AG09319 (cell line): ENCODE results near the gene OGA.

Source experiments
- DNase-seq: peaks from one replicate; pipeline ENCODE4 v3.0.0-alpha.2; 2010; ENCODE audit warnings: low read depth; ENCODE audit errors: extremely low read depth
- CTCF ChIP-seq: IDR thresholded peaks from 2 replicates; pipeline ENCODE4 v1.5.1; 2011; ENCODE audit warnings: low read depth, mild to moderate bottlenecking, inconsistent platforms, low read length, moderate library complexity

OGA gene

GRCh38 chr10:101828766-101829551, 10.7 kb upstream of the OGA start:
- TF ChIP-seq CTCF: no peak; the same call in 1 of the 2 replicates
- DNase-seq: no peak

GRCh38 chr10:101827919-101828600, 9.8 kb upstream of the OGA start:
- no peak for TF ChIP-seq CTCF
- no peak for DNase-seq

GRCh38 chr10:101826852-101827434, 8.7 kb upstream of the OGA start:
- no peak for DNase-seq
- no peak for TF ChIP-seq CTCF

- no peak for TF ChIP-seq CTCF
- no peak for DNase-seq
These were observed 6.5 kb upstream of the OGA start for GRCh38 chr10:101824736-101825135.

GRCh38 chr10:101818872-101819633, 809 bp upstream of the OGA start:
- no peak for DNase-seq

More at GRCh38 chr10:101818872-101819633, 809 bp upstream of the OGA start:
- no peak for TF ChIP-seq CTCF
